Fibroblast of the conjunctiva (primary cell): ENCODE data around the gene SINHCAF.
"Not testable (repeated sequence)": the region's sequence is repeated elsewhere in the genome, so short reads cannot be mapped to it uniquely, and the experiment has no call there.

Source experiments
- DNase-seq: peaks from one replicate; pipeline ENCODE4 v3.0.0-alpha.2; 2010; ENCODE audit warnings: low read depth

Gene SINHCAF, protein sequence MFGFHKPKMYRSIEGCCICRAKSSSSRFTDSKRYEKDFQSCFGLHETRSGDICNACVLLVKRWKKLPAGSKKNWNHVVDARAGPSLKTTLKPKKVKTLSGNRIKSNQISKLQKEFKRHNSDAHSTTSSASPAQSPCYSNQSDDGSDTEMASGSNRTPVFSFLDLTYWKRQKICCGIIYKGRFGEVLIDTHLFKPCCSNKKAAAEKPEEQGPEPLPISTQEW

DNA sequence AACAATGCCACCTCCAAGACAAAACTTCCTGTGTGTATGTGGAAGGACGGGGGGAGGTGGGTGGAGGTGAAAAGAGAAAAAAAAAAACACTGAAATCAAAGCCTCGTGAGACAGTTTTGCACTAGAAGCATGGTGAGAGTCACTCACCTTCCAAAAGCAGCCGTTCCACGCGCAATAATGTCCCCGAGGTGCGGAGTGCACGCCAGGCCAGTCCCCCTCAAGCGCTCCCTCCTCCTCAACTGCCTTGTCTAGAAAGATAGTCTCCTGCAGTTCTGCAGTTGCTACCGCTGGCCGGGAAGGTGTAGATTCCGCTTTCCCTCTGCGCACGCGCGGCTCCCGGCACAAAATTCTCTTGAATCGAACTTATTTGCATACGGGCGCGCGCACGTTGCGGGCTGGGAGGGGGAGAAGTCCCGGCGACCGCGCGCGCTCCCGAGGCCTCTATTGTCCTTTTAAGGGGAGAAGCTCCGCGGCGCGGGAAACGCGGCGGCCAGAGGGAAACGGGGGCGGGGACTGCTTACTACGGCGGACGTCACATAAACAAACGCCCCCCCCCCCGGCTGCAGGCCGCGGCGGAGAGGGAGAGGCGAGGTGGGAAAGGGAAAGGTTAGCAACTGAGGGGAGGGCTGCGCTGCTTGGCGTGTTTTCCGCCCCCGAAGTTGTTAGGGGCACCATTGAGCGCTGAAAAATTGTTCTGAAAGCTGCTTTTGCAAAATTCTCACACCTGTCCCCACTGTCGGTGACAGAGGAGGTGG, at the start of gene SINHCAF:
SINHCAF (minus strand) TSS at position 274 of the 755 bp plus-strand sequence. CDS start 27,946 bp downstream, outside the sequence.
- peak; percentile 96 for DNase-seq

DNA sequence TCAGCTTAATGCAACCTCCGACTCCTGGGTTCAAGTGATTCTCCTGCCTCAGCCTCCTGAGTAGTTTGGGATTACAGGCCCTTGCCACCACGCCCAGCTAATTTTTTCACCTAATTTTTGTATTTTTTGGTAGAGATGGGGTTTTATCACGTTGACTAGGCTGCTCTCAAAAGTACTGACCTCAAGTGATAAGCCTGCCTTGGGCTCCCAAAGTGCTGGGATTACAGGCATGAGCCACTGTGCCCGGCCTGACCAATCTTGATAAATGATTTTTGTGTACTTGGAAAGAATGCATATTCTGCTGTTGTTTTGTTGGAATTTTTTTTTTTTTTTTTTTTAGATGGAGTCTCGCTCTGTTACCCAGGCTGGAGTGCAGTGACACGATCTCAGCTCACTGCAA, 49.5 kb upstream of the SINHCAF start:
- DNase-seq, result not testable (repeated sequence)

DNA sequence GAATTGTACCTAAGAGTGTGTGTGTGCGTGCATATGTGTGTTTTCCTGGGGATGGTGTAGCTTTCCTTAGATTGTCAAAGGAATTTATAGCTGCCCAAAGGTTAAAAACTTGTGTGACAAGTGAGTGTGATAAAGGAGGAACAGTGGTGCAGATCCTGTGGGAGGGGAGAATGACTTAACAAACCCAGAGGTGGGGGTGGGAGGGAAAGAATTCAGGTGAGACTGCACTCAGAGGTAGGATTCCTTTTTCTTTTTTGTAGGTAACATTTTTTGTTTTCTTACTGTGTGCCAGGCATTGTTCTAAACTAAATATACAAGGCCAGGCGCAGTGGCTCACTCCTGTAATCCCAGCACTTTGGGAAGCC, 45.3 kb upstream of the SINHCAF start:
- DNase-seq, result no peak

DNA sequence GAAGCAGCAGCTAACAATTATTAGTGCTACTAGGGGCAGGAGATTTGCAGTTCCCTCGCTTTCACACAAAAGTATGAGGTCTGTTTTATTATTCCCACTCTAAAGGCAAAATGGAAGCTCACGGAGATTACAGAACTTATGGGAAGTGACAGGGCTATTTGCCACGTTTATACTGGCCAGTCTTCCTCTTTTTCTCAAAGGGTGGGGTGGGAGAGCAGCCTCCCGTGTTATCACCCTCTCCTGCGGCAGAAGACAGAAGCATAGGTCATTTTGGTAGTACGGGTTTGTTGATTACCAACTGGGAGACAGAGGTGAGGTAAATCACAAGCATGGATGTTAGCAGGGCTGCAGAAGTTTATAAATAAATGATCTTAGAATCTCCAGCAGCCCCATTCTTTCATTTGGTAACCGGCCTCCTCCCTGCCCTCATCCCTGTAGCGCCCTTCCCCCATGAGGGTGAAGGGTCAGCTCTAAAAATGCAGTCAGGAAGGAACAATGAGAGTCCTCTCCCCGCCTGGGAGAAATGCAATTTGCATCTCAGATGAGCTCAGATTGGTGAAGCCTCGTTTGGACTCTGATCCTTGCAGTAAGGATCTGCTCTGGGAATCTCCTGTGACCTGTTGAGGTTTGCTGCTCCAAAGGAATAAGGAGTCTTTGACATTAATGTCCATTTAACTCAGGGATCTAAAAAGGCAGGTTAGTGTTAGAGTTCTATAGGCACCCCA, 44.7 kb upstream of the SINHCAF start:
- no peak for DNase-seq

DNA sequence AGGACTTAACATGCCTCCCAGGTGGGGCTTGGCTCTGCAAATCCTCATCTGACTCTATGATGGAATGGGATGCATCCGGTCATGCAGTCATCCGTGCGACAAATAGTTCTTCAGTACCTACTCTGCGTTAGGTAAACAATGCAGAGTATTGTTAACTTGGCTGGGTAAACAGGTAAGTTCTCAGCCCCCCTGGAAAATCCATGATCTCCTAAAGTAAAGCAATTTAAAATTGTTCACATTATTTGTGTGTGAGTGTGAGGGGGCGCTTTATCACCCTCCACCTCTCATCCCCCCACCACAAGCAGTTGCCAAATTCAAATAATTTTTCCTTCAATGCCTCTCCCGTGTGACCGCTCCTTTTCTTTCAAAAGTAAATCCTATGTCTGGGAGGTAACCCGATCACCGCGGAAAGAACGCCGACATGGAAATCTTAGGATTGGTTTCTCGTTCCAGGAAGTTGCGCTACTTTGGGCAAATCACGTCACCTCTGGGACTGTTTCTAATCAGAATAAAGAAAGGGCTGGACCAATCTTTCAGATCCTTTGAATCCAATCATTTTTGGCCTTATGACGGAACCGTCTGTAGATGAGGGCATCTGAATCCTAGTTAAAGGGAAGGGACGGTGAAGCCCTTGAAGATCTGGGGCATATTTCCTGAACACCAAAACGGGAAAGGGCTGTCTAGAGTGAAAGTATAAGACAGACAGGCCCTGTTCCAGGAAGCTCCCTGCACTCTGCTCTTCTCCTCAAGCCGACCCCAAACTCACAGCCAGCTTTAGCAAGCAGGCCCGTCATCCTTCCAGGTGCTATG, 44.0 kb upstream of the SINHCAF start:
- peak; percentile 48 for DNase-seq

DNA sequence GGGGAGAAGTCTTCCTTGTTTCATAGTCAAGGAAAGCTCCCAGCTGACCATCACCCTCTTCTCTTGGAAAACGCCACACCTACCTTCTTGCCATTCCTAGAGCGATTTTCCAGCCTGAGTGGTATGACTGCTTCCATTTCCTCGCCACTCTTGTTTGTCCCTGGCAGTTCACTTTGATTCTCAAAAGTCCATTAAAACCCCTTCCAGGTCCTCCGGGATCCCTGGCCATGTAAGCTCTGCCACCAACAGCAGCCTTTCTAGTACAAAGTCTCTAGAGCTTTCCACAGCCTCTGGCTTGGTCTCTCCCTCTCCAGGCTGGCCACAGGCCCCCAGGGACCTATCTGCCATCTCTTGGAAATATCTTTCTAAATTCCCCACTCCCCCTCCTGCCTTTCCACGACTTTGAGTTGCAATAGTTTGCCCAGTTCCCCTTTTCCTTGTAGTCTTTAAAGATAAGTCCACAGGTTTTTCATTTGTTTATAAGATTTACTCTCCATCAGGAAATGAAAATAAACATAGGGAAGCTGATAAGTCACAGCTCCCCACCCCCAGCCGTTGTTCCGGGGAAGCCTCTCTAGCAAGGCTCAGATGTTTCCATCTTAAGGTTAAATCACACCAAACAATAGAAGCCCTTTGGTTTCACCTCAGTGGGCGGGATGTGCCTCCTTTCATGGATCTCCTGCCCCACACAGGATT, 42.9 kb upstream of the SINHCAF start:
- DNase-seq, result no peak

DNA sequence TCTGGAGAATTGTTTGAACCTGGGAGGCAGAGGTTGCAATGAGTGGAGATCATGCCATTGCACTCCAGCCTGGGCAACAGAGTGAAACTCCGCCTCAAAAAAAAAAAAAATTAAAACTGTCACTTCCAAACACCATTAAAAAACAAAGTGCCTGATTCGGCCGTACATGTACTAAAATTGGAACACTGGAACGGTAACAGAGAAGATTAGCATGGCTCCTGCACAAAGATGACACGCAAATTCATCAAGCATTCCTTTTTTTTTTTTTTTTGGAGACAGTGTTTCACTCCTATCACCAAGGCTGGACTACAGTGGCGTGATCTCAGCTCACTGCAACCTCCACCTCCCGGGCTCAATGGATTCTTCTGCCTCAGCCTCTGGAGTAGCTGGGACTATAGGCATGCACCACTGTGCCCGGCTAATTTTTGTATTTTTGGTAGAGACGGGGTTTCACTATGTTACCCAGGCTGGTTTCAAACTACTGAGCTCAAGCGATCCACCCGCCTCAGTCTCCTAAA, 40.2 kb upstream of the SINHCAF start:
- DNase-seq, result no peak

DNA sequence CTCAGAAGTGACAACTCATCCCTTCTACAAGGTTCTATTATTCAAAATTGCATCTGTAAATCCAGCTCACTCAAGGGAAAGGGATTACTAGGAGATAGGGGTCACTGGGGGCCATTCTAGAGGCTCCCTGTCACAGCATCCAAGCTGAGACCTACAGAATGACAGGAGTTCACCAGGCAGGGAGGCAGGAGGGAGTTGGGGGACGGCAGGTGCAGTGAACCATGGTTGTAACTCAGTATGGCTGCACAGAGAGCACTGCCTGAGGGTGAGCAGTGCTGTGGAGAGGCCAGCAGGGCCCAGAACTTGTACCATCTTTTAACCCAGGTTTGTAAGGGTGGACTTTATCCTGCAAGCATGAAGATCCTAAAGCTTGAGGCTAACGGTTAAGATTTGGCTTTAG, 37.9 kb upstream of the SINHCAF start:
- DNase-seq, result no peak

DNA sequence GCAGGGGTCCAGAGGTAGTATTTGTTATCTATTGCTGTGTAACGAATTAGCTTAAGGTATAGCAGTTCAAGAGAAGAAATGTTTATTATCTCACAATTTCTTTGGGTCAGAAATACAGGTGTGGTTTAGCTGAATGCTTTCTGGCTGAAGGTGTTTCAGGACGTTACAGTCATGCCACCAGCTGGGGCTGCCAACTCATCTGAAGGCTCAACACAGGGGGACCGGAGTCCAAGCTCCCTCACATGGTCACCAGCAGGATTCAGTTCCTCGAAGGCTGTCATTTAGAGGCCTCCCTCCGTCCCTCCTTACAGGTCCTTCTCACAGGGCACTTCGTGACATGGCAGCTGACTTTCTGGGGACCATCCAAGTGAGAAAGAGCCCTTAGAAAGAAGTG, 37.5 kb upstream of the SINHCAF start:
- DNase-seq, result no peak

DNA sequence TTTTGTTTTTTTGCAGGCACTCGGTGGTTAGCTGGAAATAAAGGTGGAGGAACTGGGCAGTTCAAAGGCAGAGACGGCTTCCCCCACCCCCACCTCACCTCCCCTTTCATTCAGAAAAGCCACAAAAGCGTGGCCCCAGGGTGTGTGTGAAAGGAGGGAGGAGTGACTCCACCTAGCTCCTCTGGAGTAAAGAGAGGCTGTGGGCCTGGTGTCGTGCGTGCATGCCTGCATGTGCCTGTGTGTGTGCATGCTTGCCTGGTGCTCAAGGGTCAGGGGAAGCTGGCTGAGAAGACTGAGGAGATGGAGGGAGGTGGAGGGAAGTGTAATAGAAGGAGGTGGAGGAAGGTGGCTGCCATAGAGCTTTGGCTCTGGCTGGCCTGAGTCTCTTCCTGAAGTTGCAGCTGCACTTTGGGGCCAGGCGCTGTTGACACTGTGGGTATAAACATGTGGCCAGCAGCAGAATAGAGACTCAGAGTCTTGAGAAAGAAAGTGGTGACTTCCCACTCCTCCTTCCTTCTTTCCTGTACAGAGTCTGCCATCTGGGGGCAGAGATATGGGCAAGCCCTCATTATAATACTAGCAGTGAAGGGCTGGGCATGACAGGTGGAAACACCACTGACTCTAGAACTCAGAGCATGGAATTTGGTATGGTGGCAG, 36.9 kb upstream of the SINHCAF start:
- DNase-seq, result no peak

DNA sequence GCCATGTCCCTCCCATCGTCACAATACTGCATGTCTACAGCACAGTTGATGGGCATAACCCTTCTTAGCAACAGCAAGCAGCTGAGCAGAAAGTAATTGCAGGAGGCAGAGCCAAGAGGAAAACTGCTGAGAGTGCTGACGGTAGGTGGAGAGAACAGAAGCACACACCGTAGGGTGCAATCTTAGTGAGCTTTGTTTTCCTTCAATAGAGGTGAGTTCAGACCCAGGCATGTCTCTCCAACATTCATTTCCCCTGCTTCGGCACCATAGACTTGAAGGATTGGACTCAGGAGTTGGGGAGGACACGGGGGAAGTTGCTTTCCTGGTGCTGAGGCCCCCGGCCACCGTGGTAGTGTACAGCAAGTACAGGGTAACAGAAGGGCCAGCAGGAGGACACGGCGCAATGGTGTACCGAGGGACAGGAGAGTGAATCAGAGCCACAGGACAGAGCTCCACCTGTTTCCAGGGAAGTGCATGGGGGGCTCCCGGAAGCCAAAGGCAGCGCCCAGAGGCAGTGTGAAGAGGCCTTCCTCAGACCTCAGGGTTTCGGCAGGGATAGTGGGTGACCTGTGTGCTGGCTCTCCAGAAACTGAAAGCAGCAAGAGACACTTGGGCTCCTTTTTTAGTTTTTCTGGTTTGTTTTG, 36.3 kb upstream of the SINHCAF start:
- DNase-seq, result no peak

DNA sequence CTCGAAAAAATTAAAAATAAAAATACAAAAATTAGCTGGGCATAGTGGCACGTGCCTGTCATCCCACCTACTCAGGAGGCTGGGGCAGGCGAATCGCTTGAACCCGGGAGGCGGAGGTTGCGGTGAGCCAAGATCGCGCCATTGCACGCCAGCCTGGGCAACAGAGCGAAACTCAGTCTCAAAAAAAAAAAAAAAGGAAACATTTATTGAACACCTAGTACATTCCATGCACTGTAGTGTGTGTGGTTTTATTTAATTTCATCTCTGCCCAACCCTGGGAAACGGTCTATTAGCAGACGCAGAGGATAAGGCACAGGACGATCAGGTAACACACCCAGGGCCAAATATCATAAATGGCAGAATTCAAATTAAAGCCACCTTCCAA, 35.8 kb upstream of the SINHCAF start:
- DNase-seq, result no peak

DNA sequence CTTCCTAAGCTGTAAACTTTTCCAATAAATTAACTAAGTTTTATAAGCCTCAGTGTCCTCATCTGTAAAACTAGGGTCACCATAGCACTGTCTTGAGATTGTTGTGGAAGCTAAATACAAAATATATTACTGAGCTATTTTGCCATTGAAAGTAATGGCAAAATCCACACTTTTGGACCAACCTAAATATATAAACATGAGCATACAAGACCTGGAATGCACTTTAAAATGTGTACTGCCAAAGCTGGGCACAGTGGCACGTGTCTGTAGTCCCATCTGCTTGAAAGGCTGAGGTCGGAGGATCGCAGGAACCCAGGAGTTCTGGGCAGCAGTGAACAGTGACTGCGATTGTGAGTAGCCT, 29.8 kb upstream of the SINHCAF start:
- no peak for DNase-seq

DNA sequence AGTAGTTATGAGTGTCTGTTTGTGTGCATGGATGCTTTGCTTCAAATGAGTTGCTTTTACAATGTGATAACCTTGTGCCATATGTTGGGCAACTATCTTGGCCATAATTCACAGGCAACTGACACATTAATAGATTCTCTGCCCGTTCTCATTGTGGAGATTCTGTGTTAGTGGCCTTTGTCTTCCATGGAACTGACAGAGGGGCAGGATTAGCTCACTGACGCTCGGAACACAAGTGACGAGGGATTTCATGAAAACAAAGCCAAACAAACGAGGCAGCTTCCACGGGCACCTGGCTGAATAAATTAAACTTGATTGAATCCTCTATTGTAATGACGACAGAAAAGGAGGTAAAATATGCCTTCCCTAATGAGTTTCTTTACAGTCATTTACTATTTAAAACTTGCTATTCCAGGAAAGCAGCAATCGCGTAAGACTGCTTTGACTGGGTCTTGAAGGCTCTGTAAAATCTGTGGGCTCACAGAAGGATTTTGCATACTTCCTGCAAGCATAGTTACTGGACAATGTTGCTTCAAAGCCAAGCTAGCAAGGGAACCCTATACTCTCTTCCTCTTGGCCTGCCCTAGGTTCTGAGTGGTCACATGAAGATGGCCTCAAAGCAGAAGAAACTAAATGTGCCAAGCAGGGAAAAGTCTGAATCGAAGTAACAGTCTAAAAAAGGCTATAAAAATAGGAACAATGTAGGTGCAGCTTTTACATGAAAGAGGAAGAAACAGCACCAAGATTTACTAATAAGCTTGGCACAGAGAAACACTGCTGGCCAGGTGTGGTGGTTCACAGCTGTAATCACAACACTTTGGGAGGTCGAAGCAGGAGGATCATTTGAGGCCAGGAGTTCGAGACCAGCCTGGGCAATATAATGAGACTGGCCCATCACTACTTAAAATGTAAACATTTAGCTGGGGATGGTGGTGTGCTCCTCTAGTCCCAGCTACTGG, 28.1 kb upstream of the SINHCAF start:
- no peak for DNase-seq

DNA sequence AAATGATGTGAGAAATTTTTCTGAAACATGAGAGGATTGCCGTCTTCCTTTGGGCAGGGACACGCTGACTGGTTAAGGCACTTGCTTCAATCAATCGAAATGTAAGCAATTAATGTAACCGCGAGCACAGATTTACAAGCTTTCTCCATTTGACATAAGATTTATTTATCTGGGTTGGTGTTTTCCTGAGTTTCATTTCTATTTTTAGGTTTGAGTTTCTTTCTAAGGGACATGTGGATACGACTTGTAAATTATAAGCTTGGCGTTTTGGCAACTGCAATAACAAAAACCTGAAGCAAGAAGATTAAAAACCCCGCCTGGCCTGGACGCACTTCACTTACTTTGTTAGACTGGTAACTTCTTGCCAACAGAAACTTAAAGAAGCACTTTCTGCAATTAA, 20.3 kb upstream of the SINHCAF start:
- no peak for DNase-seq

DNA sequence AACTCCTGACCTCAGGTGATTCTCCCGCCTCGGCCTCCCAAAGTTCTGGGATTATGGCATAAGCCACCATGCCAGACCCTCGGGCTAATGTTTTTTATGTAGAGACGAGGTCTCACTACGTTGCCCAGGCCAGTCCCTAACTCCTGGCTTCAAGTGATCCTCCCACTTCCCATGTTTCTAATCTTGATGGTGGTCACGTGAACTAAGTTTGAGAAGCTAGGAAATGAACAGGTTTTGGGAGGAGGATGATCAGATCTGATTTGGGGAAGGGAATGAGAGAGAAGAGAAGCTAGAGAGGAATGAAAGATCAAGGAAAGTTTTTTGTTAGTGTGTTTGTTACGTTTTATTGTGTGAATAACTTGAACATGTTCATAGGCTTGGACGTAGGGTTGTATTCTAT, 17.2 kb upstream of the SINHCAF start:
- no peak for DNase-seq

DNA sequence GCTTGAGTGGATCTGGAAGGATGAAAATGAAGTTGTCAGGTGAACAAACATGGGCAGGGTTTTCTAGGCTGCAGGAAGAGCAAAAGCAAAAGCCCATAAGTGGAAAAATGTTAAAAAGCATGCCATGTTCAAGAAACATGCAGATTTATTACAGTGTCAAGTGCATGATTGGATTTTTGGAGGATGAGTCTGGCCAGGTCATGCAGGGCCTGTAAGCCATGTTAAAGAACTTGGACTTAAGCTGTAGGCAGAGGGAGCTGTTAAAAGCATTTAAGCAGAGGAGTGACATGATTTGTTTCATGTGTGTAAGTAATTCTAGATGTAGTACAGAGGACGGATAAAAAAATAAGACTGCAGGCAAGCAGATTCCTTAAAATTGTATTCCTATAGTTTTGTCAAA, 16.3 kb upstream of the SINHCAF start:
- no peak for DNase-seq

DNA sequence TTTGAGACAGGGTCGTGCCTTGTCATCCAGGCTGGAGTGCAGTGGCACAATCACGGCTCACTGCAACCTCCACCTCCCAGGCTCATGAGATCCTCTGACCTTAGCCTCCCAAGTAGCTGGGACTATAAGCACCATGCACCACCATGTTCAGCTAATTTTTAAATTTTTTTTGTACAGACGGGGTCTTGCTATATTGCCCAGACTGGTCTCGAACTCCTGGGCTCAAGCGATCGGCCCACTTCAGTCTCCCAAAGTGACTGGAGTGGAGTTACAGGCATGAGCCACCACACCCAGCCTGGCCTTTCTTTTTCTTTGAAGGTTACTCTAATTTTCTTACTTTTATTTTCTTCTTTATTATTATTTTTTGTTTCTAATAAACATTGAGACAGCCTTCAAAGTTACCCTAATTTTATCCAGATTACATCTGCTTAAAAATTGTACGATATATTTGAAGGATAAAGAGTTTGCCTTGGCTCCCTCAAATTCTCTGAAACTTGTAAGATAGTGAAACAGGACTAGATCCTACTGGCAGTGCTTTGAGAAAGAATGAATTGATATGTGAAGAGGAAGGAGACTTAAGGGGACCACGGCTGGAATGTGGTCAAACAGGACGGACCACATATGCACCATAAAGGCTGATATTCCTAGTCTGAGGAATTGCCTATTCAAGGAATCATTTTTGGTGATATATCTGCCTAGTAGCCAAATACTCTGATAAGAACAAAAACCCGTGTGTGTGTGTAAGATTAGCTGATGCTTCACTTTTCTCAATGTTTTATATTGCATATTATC, 14.1 kb upstream of the SINHCAF start:
- no peak for DNase-seq

DNA sequence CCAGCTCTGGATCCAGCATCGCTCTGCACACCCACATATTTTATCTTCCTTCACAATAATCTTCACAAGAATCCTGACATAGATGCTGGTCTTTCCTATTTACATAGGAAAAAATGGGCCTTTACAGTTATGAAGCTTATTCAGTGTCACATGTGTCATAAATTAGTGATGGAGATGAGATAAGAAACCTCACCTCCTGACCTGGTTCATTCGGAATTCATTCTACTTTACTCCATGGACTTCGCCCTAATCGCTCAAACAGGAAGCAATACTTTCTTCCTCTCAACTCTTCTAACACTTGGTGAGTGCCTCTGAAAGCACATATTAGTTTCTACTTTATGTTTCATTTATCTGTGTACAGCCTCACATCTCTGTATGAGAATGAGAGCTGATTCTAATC, 12.0 kb upstream of the SINHCAF start:
- DNase-seq, result no peak
